Left renal pelvis (tissue), 4 donors: Measurements from ENCODE around the gene GRIK2. TPM values are rescaled to one million over a fixed set of nuclear protein-coding genes. Genes with fewer than 3 reads are reported as not detected.
"Not testable (repeated sequence)": the region's sequence is repeated elsewhere in the genome, so short reads cannot be mapped to it uniquely, and the experiment has no call there.

Source experiments
- DNase-seq, 4 donors: peaks; one replicate each; pipeline ENCODE4 v3.0.0-alpha.2; 2013; ENCODE audit warnings: low read depth in 4 of 4, low spot score in 3 of 4
- polyA plus RNA-seq, 4 donors: library from polyadenylated mRNA; unstranded; fragments of 120-200 nt; gene quantifications; one replicate each; pipeline ENCODE4 v1.2.1, GENCODE V29; 2013; ENCODE audit not compliant: insufficient read length in 4 of 4

Gene GRIK2
- polyA plus RNA-seq, 4 donors = 1.3 to 18.0 (median 14.9) TPM

DNA sequence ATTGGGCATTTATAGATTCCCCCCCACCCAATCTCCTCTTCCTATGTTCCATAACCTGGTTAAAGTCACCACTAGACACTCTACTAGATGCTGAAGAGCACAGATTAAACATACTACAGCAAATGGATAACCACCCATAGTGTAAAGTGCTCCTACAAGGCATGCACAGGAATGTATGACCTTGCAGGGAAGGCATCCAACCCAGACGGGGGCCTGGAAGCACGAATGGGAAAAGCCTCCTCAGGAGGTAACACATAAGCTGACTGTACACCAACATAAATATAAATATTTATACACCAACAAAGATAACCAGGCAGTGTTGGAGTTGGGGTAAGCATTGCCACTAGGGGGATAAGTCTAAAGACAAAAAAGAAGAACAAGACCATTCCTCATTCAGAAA, 691.7 kb downstream of the GRIK2 start:
- no peak for DNase-seq

- not testable (repeated sequence) for DNase-seq
These were observed 694.7 kb downstream of the GRIK2 start for GRCh38 chr6:102088160-102088559.

DNA sequence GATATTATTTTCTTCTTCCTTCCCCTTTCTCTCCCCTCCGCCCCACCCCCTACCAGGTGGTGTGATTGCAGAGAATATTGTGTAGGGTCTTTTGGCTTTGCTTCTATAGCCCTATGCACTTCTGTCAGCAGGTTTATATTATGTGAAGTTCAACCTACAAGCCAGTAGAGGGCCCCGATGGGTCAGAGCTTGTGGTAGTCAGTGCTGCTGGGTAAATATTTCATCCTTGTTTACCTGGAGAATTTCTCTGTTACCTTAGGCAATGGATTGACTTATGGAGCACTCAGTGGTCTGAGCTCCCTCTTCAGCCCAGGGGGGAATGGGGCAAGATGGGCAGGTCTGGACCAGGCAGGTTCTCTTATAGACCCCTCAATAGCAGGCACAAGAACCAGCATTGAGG, 720.9 kb downstream of the GRIK2 start:
- no peak for DNase-seq

DNA sequence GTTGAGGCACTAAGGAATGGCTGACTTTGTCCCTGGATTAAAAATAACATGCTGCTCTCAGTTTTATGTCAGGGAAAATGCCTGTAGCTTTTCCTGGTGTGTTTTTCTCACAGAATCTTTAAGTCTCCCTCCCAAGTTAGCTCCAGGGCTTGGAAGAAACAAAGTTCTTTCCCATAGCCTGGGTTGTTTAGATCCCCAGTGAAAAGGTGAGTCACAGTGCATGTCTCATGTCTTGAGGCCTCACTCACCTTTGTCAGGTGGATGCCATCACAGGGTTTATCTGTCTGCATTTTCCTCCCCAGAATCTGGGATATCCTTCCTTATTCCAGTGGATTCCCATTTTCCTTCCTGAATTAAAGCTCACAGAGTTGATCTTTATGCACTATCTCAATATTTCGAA, 722.4 kb downstream of the GRIK2 start:
- no peak for DNase-seq

GRCh38 chr6:102118034-102118433, 724.5 kb downstream of the GRIK2 start:
- DNase-seq = no peak
